Bone marrow (tissue), 2 donors: ENCODE measurements around the gene LRWD1.
A peak's percentile ranks its signal among the peaks of the same experiment; 100 is the strongest.

Experiments used
- DNase-seq, 2 donors: peaks; one replicate each; lab custom pipeline; 2025; lab: John Stamatoyannopoulos, UW

The LRWD1 gene

DNA sequence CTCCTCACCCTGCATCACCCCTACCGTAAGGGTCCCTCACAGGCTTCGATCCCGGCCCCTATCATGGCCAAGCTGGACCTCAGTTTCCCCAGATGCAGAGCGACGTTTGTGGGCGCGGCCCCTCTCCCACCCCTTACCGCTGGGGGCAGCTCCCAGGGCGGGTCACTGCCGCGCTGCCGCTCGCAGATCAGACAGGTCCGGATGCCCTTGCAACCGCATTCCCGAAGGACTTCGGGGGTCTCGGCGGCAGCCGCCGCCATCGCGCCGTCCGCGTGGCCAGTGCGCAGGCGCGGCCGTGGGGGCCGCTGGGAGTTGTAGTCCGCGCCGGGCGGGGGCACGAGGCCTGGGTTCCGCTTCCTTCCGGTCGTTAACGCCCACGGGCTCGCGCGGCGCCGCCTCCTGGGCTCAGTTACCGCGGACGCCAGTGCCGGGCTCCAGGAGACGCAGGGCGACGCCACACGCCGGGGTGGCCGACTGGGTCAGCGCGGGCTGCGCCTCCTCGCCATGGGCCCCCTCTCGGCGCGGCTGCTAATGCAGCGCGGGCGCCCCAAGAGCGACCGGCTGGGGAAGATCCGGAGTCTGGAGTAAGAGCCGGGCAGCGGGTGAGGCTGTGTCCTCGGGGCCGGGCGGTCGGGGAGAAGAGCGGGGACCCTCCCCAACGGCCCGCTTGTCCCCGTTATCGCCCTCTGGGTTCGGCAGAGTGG, at the start of gene LRWD1, which contains the start of gene ALKBH4:
TSS of gene LRWD1 (plus strand) at position 408 of the 704 bp plus-strand sequence. CDS start at position 505, 97 bp downstream.
TSS of gene ALKBH4 (minus strand) at position 287 of the 704 bp plus-strand sequence. CDS start at position 260, 27 bp downstream.
- peak; percentile 77 to 79 for DNase-seq

DNA sequence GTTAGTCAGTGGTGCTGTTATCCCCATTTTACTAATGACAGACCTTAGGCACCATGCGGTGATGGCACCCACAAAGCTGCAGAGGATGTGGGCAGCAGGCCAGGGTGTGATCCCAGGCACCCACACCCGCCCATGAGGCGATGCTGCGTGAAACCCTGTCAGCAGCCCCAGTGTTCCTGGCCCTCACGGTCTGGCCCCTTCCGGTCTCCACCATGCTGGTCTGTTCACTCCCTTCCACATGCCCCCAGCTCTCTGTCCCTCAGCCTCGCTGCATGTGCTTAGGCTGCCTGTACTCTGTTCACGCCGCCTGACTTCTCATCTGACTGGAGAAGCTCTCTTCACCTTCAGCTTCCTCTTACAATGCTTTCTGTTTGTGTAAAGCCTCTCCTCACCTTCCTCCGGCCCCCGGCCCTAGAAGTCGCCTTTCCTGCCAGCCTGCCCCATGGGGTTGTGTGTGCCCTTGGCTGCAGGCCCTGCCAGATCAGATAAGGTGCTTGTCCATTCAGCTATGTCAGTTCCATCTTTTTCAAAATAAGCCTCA, 49.0 kb upstream of the LRWD1 start:
- DNase-seq = no peak

DNA sequence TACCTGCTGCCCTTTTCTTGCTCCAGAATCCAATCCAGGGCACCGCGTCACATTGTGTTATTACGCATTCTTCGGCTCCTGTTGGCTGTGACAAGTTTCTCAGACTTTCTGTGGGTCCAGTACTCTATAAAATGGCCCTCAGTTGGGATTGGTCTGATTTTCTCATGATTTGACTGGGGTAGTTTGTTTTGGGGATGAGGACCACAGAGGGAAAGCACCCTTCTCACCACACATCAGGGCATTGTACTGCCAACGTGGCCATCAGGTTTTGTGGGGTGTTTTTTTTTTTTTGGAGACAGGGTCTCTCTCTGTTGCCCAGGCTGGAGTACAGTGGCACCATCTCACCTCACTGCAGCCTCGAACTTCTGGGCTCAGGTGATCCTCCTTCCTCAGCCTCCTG, 48.4 kb upstream of the LRWD1 start:
- no peak for DNase-seq

DNA sequence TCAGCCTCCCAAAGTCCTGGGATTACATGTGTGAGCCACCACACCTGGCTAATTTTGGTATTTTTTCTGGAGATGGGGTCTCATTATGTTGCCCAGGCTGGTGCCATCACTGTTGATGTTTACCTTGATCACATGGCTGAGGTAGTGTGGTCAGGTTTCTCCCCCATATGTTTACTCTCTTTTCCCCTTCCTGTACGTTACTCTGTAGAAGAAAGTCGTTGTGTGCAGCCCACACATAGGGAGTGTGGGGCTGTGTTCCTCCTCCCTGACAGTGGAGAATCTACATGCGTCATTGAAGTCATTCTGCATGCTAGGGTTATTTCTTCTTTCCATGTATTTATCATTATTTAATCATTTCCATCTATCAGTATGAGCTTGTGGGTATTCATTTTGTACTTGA, 47.7 kb upstream of the LRWD1 start:
- no peak for DNase-seq

DNA sequence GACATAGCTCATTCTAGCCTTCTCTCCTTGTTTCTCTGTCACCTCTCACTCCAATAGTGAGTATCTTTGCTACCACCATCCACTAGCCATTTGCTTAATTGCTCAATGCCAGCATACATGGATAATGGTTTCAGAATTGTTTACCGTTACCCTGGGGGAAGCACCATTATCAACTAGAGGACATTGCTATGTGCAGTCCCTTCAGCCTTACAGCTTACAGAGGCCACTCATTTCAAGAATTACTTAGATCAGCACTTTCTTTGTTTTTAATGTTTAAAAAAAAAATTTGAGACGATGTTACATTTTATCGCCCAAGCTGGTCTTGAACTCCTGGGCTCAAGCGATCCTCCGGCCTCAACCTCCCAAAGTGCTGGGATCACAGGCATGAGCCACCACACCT, 46.2 kb upstream of the LRWD1 start:
- no peak for DNase-seq

DNA sequence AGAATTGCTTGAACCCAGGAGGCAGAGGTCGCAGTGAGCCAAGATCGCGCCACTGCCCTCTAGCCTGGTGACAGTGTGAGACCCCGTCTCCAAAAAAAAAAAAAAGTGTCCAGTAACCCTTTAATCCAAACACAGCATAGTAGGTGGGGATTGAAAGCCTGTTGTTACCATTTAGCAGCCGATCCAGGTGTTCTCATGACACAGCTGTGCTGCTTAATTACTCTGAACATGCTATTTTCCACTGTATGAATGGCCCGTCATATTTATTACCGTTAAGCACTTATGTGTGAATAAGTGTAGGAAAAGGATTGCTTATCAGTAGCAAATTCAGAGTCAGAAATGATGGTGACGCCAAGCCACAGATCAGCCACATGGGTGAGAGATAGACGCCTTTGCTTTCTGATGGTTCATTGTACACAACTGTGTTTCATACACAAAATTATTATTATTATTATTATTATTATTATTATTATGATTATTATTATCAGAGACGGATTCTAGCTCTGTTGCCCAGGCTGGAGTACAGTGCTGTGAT, 43.0 kb upstream of the LRWD1 start:
- no peak for DNase-seq

DNA sequence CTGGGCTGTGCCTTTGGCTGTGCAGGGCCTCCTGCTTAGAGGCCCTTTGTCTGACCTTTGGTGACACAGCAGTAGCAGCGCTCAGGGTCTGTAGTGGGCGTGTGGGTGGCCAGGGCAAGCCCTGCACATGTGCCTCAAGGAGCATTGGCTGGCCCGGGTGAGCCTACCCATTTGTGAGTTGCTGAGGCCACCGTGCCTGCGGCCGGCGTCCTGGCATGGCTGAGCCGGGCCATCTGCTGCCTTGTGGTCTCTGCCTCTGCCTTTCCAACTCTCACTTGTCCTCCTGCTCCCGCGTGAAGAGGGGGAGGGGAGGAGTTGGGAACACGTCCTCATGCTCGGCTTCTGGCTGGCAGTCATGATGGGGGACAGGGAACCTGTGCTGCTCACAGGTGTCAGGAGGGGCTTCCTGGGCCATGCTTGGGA, 40.6 kb upstream of the LRWD1 start:
- no peak for DNase-seq

DNA sequence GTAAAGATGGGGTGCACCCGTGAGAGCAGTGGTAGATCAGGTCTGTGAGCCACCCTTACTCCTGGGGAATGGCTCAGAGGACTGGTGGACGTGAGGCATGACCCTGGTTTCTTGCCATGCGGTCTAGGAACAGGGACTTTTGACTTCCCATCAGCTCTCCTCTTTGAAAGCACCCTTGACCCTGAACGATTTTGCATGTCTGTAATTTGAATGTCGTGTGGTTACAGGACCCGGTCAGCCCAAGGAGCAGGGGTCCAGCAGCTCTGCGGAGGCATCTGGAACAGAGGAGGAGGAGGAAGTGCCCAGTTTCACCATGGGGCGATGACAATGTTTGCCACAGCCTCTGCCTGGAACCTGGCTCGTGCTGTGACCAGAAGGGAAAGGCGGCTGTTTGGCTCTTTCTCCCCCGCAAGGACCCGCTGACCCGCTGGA, 40.0 kb upstream of the LRWD1 start:
- DNase-seq = peak in 1 of 2 donors; percentile 28

DNA sequence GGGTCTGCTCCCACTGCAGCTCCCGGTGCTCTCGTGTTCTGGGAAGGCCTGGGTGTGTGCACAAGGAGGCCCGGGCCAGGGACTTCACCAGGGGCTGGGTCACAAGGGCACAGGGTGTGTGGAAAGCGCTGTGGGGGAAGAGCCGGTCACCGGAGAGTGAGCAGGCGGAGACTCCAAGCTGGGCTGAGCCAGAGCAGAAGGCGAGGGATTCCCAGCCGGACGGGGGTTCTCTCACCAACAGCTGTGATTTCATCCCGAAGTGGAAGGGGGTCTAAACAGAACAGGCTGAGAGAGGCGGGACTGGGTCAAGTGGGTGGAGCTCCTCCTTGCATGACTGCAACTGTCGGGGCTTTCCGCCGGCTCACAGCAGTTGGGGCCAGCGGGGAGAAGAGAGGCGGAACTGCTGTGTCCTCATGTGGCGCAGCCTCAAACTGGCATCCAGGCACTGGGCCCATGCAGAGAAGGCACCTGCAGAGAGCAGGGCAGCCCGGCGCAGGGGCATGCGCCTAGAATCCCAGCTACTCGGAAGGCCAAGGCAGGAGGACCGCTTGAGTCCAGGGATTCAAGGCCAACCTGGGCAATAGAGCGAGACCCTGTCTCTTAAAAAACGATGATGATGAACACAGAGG, 39.0 kb upstream of the LRWD1 start:
- peak; percentile 49 to 63 for DNase-seq

DNA sequence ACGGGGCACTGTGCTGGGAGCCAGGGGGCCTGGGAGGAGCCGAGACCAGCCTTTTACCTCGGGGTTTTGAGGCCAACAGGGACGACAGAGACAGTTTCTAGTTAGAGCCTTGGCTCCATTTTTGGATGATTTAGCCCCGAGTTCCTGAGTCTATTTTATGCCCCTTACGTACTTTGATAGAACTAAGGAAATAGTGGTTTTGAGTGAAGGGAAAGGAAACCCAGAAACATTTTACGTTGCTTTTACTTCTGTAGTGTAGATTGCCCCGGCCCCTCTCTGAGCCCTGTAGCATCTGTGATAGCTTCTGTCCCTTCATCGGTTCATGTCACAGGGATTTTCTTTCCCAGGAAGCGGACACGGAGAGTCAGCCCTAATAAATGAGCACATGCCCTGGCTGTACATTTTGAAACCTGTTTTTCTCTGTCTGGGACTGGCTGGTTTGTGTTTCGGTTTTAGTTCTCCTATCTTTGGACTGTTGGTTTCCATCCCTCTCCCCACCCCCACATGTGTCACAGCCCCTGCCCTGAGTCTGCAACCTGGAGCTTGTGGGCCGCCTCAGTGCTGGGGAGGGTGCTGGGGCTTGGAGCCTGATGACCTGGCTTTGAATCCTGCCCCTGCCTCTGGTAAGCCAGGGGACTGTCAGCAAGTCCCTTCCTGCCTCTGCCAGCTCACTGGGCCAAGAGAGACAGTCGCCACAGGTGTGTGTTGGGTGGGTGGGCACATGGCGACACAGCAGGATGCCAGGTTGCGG, 38.3 kb upstream of the LRWD1 start:
- DNase-seq = peak; percentile 25 to 85

DNA sequence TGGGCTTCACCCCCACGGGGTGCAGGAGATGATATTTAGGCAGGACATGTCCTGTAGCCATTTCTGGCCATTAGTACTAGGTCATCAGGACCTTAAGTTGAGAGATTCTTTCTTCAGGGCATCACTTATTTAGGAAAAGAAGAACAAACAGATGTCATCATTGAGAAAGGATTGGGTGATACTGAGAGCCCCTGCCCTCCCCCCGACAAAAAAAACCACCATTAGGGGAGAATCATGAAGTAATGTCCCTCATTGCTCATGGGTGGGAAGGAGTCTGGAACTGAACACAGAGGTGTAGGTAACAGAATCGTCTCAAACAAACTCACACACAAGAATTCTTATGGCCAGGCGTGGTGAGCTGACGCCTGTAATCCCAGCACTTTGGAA, 37.8 kb upstream of the LRWD1 start:
- DNase-seq = no peak

DNA sequence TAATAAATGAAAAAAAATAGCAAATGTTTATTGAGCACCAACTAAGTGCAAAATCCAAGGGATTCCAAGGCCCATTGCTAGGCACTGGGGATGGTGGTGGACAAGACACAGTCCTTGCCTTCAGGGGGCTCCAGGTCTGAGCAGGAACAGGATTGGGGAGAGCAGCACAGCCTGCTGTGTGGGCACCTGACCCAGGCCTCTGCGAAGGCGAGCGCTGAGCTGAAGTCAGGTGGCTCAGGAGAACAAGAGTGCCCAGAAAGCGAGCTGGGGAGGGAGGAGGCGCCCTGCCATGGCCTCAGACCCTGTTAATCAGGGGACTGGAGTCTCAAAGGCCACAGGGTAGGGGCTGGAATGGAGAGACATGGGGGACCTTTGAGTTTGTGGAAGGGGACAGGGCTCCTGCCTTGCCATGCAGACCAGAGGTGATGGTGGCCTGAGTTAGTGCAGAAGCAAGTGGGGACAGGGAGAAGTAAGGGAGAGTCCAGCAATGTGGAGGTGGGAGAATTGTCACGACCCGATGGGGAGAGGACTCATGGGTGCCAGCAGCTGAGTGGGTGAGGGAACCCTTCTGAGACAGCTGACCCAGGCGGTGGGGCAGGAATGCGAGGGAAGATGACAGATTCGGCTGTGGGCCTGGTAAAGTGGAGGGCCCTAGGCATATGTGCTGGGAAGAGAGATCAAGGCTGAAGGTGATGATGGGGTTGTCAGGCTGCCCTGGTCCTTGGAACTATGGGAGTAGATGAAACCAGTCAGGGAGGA, 35.5 kb upstream of the LRWD1 start:
- no peak for DNase-seq

DNA sequence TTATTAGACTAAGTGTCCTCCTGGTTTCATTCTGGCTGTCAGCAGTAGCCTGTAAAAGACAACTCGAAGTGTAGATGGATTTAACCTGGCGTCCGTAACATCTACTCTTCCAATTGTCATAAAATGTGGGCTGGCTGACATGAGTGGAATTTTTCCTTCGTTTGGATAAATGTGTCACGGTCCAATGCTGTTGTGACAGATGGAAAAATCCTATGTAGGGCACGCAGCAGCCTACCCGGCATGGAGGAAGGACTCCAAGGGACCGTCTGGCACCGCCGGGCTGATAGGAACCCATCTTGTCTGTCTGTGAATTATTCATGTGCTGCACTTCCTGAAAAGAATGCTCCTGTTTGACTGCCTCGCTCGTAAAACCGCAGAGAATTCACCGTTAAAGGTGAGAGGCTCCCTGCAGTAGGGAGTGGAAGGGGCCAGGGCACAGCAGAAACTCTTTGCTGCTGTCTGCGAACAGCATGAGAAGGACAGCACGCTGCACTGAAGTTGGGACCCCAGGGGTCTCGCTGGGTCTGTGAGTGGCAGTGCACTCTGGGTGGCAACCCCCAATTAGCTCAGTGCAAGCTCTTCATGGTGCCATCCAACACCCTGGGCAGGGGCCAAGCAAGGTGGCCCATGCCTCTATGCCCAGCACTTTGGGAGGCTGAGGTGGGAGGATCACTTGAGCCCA, 33.0 kb upstream of the LRWD1 start:
- DNase-seq = peak in 1 of 2 donors; percentile 10

DNA sequence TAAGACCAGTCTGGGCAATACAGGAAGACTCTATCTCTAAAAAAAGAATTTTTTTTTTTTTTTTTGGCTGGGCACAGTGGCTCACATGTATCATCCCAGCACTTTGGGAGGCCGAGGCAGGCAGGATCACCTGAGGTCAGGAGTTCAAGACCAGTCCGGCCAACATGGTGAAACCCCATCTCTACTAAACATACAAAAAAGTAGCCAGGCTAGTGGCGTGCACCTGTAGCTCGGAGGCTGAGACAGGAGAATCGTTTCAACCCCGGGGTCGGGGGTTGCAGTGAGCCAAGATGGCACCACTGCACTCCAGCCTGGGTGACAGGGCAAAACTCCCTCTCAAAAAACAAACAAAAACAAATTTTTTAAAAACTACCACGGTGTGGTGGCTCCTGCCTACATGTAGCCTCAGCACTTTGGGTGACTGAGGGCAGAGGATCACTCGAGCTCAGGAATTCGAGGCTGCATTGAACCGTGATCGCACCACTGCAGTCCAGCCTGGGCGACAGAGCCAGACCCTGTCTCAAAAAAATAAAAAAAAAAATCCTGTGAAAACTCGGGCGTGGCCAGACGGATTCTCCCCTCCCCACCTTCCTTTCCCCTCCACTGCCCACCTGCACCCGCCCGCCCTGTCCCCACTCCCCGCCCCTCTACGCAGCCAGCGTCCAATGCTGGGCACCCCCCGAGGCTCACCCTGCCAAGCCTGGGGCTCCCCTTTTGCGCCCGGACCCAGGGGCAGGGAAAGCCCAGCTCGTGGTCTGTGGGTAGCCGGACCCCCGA, 32.2 kb upstream of the LRWD1 start:
- DNase-seq = no peak

DNA sequence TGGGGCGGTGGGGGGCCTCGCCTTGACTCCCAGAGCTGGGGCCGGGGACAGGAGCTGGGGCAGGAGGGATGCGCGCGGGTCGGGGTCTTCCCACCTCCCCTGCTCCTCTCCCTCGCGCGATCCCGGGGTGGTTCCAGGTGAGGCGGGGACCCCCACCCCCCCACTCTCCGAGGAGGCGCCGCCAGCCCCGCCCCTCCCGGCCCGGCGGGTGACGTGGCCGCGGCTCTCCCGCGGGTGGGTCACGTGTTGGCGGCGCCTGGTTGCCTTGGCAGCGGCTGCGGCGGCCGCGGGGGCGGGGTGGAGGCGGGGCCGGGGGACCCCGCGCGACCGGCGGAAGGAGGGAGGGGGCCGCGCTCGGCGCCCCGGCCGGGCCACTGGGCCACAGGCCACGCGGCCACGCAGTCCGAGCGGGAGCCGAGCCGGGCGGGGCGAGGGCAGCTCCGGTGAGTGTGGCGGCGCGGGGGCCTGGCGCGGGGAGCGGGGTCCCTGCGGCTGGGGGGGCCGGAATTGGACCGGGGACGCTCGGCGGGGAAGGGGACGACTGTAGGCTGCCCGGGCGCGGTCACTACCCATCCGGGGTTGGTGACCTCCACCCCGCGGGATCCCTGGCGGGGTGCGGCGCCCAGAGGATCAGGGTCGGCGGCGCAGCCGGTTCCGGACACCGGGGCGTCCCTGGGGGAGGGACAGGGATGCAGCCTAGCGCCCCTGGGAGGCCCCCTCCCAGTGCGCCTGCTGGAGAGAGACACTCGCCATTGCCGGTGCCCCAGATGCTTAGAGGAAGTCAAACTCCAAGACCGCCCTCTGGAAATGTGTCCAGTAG, 31.4 kb upstream of the LRWD1 start, which contains the start of gene ORAI2:
TSS of gene ORAI2 (plus strand) at position 357 of the 820 bp plus-strand sequence. CDS start 5,382 bp downstream, outside the sequence.
- DNase-seq = peak; percentile 35 to 59

DNA sequence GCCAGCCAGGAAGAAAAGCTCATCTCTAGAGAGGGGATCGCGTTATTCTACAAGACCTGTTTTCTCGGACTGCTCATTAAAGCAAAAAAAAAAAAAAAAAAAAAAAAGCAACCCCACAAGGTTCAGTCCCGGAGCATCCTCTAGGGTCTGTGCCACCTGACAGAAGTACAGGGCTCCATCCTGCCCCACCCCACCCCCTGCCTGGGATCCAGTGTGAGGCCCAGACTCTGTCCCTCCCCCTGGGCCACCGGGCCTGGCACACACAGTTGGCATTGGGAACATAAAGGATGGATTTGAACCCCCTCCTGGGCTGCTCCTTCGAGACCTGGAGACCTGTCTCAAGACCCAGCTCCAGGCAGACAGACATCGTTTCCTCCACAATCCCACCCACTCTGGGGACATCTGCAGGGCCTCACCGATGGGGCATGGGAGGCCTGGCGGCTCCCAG, 30.7 kb upstream of the LRWD1 start:
- DNase-seq = peak in 1 of 2 donors; percentile 22

DNA sequence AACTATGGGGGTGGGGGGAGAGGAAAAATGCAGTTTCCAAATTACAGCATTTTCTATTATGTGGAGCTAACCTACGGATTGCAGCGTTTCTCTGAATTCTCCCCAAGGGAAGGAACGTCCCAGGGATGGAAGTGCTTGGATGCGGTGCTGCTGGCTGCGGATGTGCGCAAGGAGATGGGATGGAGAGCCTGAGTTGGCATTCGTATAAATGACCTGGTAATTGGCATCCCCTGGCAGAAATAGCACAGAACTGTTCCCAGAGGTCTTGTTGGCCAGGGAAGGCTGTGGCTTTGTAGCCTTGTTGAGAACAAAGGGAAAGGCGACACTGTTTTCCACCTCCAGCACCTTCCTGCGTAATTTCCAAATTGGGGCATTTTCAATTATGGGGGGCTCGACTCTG, 28.7 kb upstream of the LRWD1 start:
- DNase-seq = no peak

DNA sequence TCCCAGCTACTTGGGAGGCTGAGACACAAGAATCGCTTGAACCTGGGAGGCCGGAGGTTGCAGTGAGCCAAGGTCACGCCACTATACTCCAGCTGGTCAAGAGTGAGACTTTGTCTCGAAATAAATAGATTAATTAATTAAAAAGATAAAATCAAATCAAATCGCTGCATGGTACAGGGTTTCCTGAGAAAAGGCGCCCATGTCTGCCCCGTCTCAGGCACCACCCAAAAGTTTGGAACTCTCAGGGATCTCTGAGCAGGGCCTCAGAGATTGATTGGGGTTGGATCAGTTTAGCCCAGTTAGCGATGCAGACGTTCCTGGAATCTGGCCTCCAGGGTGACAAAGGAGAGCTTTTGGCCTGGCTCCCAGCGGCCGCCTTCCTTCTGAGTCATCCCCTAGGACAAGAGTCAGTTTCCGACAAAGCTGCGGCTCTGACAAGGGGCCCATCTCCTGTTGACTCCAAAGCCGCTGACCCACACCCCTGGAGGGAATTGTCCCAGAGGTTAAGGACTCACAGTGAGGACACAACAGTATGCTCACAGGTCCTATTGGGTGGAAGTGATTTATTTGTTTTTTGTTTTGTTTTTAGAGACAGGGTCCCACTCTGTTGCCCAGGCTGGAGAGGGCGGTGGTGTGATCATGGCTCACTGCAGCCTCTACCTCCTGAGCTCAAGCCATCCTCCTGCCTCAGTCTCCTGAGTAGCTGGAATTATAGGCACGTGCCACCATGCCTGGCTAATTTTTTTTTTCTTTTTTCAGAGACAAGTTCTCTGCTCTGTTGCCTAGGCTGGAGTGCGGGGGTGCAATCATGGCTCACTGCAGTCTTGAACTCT, 24.6 kb upstream of the LRWD1 start:
- DNase-seq = no peak
